HG03442 (cell line): ENCODE measurements around the gene GDI1.
A peak's percentile ranks its signal among the peaks of the same experiment; 100 is the strongest.
"Not testable (repeated sequence)": the region's sequence is repeated elsewhere in the genome, so short reads cannot be mapped to it uniquely, and the experiment has no call there.

Source experiments
- ATAC-seq: cut with Tn5 transposase; IDR thresholded peaks from one replicate; pipeline ENCODE4 v1.9.1; 2021; ENCODE audit warnings: mild to moderate bottlenecking, moderate library complexity; ENCODE audit not compliant: unreplicated experiment

GDI1 gene

DNA sequence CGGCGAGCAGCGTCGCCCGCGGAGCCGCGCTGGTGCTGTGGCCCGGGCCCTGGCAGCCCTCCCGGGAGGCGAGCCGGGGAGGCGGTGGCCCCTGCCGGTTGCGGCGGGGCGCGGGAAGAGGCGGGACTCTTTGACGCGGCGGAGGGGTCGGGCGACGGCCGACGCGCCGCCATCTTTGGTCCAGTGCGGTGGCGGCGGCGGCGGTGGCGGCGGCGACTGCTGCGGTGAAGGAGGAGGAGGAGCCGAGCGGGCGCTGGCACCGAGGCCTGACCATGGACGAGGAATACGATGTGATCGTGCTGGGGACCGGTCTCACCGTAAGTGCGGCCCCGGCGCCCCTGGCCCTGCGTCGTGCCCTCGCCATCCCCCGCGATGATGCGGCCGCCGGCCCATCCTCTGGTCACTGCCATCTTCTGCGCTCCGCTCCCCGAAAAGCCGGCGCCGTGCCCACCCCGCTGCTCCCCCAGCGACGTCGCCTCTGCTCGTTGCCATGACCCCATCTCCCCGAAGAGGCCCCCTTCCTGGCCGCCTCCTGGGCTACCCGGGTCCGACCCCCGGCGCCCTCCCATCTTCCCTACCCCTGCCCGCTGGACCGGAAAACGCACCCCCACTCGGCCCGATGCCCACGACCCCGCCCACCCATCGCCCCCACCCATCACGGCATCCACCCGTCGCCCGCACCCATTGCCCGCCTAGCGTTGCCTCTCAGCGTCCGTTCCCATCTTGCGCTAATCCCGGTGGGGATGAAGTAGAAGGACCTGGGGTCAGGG, at the start of gene GDI1:
Gene GDI1, plus strand, starts transcription at position 172 of the 770 bp plus-strand sequence. Its CDS starts 101 bp downstream, at position 273.
- peak; percentile 41 for ATAC-seq

DNA sequence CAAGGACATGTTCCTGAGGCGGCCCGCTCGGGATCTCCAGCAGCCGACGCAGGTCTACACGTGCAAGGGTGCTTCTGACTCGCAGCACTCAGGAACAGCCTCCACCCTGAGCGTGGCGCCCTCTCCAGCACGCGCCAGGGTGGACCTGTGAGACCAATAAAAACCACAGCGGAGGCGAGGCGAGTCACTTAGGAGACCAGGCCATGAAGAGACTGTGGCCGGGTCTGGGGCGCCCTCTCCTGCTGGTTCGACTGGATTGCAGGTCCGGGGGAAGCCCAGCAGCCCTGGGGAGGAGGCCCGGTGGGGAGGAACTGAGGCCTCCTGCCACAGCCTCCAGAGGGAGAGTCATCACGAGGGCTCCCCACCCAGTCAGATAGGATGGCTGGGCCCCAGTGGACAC, 48.9 kb upstream of the GDI1 start:
- ATAC-seq: peak; percentile 27

DNA sequence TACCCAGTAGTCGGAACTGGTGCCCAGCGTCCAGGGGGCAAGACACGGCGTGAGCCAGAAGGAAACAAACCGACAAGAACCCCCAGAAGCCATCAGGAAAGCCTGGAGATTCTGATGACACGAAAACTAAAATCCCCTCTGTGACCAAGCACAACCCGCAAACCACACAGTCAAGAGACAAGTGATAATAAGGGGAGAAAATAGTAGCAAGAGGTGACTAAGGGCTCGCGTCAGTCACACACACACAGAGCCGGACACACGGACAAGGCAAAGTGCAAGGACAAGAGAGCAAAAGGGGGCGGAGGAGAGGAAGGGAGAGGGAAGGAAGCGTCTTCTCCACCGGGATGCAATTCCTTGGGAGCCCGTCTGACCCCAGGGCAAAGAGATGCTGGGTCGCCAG, 48.3 kb upstream of the GDI1 start:
- not testable (repeated sequence) for ATAC-seq

DNA sequence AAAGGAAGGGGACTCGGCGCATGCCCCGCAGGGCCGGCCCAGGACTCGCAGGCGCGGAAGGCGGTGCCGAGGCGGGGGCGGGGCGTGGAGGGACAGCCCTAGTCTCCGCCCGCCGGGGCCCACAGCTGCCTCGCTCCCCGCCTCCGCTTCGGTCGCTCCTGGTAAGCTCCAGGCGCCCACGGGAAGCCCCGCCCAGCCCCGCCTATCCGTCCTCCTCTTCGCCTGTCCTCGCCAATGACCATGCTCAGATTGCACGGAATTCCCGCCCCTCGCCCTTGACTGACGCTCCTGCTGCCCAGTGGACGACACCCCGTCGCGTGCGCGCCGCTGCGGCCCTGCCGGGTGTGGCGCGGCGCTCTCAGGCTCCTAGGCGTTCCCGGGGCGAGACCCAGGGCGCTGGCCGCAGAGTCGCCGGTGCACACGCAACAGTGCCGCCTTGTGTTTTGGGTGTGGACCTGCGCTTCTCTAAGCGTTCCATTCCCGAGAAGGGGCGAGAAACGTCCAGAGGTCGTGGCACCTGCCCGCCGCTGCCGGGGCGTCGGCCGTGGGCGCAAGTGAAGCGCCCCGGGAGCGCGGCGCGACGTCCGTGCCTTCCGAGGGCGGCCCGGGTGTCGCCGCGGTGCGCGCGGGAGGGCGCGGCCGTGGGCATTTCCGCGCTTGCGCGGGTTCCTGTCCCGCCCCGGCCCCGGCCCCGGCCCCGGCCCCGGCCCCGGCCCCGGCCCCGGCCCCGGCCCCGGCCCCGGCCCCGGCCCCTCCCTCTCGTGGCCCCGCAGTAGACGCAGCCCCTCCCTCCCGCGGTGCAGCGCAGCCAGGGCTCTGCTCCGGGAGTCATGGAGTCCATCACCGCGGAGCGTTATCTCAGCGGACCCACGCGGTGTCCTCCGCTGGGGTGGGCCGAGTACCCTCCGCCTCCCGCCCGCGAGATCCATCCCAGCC, 46.9 kb upstream of the GDI1 start:
- ATAC-seq: peak; percentile 67

DNA sequence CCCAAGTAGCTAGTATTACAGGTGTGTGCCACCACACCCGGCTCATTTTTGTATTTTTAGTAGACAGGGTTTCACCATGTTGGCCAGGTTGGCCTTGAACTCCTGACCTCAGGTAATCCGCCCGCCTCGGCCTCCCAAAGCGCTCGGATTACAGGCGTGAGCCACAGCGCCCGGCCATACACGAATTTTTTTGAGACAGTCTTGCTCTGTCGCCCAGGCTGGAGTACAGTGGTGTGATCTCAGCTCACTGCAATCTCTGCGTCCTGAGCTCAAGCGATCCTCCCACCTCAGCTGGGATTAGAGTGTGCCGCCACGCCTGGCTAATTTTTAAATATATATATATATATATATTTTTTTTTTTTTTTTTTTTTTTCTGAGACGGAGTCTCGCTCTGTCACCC, 40.6 kb upstream of the GDI1 start:
- ATAC-seq: not testable (repeated sequence)

DNA sequence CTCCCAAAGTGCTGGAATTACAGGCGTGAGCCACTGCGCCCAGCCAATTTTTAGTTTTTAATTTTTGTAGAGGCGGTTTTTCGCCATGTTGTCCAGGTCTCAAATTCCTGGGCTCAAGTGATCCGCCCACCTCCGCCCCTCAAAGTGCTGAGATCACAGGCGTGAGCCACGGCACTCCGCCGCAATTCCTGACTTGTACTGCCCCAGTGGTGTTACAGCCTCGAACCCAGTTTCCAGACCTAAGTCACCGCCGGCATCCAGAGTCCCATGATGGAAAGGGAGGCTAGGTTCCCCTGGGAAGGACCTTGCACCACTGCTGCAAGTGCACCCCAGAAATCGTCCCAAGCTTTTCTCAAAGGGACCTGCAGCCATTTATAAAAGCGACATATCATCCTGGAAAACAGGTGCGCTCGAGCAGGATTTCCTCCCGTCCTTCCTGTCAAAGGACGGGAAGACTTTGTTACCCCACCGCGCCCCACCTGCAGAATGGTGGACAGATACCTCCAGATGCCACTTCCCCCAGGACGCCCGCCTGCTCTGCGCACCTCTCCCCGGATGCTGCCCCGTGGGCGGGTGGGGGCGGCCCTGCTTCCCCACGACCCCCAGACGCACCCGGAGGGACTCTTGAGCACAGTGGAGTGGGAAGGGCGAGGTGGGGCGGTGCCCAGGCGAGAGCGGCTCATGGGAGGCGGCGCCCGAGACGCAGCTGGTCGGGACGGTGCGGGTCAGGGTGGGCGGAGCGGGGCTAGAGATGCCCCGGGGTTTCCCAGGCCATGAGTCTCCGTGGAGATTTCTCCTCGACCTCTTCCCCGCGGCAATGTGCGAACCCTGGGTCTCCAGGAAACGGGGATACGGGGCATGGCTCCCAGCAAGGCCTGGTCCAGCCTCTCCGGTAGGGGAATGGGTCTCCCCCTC, 39.7 kb upstream of the GDI1 start:
- peak; percentile 33 for ATAC-seq

DNA sequence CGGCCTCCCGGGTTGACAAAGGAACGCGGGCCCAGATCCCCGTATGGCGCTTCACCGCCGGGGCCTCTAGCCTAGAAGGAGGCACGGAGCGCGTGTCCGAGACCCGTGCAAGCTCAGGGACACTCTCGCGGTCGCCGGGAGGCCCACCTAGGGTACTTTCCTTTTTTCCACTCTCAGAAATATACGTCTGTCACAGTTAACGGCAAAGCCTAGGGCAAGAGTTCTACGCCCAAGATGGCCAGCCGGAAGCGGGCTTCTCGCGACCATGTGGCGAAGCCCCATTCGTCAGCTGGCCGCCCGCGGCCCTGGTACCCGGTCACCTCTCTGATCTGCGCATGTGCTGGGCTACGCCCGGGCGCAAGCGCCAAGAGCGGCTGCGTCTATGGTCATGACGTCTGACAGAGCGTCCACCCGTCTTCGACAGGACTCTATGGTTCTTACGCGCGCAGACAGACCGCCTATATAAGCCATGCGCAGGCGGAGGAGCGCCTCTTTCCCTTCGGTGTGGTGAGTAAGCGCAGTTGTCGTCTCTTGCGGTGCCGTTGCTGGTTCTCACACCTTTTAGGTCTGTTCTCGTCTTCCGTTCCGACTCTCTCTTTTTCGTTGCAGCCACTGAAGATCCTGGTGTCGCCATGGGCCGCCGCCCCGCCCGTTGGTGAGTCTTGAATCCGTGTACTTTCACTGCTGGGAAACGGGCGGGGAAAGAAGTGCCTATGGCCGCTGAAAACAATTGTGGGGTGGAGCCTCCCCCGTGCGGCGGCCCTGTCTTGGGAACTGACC, 38.9 kb upstream of the GDI1 start, which contains the start of gene RPL10:
Gene RPL10, plus strand, starts transcription at position 490 of the 780 bp plus-strand sequence. Its CDS starts 143 bp downstream, at position 633.
- ATAC-seq: peak; percentile 75

DNA sequence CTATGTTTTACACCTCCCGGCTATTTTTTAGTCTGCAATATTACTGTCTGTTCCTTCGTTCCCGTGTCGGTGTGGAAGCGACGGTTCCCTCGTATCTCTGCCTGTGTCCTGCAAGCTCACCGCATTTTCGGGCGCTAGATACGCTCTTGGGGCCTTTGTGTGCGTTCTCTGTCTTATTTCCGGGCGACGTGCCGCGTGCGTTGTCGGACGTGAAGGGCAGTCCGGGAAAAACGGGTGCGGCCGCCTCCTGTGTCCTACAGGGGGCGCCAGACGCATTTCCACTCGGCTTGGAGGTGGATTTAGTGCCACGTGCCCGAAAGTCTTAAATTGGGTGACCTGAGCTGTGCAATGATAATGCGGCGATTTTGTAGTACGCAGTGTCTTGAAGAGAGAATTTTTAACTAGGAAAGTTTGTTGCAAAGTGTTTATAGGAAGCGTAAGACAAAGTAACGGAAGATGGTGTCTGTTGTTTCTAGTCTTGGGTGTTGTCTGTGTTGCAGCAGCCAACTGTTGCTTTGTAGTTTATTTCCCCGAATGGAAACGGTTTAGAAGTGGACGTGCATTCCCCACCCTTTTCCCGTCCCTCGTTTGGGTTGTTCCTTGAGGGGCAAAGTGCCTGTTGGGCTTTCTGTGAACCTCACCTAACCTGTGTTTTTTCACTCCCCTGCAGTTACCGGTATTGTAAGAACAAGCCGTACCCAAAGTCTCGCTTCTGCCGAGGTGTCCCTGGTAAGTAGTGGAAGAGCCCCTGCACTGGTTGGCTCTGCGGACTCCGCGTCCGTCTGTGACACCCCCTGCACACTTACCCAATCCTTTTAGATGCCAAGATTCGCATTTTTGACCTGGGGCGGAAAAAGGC, 38.1 kb upstream of the GDI1 start:
- peak; percentile 19 for ATAC-seq

DNA sequence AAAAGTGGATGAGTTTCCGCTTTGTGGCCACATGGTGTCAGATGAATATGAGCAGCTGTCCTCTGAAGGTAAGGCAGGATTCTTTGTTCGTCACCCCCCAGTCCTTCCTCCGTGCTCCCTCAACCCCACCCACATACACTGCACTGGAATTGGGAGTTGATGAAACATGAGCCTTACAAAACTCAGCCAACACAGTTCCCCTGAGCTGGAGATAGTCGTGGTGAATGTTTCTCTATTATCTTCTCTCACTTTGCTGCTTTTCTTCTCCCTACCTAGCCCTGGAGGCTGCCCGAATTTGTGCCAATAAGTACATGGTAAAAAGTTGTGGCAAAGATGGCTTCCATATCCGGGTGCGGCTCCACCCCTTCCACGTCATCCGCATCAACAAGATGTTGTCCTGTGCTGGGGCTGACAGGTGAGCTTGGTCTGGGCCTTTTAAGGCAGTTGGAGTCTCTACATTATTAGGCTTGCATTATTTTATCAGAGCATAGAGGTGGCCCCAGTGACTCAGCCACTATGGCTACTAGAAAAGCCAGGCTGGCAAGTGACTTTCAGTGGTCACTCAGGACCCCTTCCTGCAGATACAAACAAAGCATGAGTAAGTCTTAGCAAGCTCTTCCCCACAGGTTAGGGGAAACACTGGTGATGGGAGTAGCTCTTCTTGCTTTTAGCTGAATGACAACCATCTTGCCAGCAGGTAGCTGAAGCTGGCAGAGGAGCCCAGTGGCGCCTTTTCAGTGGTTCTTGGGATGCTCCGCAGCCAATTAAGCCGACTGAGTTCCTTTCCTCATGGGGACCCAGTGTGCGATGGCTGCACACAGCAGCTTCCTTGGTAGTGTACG, 37.2 kb upstream of the GDI1 start:
- no peak for ATAC-seq

DNA sequence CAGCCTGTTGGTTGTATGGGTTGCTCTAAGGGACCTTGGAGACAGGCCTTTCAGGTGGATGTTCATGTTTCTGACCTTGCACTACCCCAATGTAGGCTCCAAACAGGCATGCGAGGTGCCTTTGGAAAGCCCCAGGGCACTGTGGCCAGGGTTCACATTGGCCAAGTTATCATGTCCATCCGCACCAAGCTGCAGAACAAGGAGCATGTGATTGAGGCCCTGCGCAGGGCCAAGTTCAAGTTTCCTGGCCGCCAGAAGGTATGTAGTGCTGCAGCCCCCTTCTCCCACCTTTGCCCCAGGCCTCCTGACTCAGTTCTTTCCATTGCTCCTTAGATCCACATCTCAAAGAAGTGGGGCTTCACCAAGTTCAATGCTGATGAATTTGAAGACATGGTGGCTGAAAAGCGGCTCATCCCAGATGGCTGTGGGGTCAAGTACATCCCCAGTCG, 36.6 kb upstream of the GDI1 start:
- ATAC-seq: not testable (repeated sequence)

DNA sequence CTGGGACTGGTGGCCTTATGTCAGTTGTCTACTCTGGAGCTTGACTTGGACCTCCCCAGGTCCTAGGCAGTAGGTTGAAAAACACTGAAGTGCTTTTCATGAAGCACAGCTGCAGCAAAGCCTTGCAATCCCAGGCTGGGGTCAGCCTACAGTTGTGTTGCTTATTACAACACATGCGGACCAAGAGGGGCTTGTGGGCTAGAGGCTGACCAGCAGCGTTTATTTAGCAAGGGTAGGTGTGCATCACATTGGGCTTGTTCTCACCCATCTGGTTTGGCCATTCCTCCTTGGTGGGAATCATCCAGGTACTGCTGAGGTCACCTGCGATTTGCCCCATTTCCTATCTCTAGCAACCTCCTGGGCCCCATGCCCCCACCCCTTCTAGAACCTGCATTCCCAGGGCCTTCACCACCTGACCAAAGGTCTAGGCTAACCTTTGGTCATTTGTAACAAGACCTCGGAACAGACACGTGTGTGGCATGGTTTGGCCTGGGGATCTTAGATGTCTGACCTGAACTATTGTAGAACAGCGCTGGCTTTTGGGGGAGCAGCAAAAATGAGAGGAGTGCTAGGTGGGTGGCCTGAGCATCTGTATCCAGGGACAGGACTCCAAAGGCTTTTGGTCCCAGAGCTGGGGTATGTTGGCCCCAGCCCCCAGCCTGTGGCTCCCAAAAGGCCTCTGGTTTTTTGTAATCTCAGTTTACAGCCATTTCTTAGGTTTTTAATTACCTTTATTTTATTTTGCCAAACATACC, 35.7 kb upstream of the GDI1 start:
- ATAC-seq: no peak

DNA sequence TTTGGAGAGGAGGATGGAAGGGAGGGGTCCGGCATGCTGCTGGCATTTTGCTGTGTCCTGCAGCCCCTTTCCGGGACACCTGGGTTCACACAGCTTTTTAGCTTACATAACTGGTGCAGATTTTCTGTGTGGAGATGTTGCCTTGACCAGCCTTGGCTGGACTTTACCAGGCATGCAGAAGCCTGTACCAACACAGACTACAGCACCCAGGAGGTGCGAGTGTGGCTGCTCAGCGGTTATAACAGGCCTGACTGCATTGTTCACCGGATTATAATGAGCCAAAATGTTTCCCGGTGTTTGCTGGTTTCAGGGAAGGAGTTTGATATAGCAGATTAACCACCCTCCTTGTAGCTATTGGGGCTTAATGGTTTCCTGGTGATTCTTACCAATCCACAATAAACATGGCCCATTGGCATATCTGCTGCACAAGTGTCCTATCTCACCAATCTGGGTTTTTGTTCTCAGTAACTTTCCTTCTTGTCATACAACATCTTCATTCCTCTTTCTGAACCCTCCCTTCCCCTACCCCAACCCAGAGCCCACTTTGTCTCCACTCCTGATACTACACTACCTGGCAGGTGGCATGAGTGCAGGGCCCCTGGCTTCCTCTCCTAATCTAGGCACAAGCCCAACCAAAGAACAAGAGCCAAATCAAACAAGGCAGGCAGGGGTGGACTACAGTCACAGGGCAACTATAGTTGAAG, 34.9 kb upstream of the GDI1 start:
- ATAC-seq: no peak

DNA sequence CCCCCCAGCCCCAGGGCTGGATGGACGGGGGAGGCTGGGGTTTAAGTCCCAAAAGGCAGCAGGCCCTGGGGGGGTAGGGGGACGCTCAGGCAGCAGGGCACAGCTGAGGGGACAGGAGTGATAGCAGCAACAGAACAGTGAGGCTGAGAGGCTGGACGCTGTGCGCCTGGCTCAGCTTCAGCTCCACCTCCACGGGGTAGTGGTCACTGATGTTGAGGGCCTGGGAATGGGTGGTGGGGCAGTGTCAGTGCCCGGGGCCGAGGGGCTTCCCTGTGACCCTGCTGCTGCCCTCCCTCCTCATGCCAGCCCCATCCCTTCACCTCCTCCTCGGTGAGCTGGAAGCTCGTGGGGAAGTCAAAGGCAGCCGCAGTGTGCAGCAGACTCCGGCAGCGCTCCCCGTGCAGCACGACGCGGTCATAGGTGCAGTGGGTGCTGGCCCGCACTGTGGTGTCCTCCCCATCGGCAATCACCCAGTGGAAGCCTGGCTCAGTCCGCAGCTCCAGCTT, 34.3 kb upstream of the GDI1 start:
- no peak for ATAC-seq

DNA sequence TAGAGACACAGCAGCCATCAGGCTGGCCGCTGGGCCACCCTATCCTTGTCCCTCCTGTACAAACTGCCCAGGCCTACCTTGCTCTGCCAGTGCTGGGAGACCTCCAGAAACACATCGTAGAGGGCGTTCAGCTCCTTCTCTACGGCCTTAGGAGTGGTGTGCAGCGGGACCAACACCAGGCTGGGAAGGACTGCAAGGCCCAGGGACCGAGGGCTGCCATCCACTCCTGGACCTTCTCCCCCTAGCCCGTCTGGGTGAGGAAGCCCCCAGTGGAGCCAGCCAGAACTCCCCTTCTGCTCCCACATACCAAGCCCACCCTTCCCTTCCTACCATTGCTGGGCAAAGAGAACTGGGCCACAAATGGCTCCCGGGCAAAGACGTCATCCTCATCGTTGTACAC, 33.8 kb upstream of the GDI1 start:
- no peak for ATAC-seq

DNA sequence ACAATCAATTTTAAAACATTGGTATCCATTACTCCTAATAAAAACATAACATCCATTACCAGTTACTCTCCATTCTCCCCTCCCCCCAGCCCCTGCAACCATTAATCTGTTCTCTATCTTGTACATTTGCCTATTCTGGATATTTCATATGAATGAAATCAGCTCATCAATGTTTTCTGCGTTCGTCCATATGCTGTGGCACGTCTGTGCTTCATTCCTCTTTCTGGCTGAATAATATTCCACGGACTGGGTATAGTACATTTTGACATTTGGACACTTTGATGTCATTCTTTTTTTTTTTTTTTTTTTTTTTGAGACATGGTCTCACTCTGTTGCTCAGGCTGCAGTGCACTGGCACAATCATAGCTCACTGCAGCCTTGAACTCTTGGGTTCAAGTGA, 33.1 kb upstream of the GDI1 start:
- no peak for ATAC-seq

DNA sequence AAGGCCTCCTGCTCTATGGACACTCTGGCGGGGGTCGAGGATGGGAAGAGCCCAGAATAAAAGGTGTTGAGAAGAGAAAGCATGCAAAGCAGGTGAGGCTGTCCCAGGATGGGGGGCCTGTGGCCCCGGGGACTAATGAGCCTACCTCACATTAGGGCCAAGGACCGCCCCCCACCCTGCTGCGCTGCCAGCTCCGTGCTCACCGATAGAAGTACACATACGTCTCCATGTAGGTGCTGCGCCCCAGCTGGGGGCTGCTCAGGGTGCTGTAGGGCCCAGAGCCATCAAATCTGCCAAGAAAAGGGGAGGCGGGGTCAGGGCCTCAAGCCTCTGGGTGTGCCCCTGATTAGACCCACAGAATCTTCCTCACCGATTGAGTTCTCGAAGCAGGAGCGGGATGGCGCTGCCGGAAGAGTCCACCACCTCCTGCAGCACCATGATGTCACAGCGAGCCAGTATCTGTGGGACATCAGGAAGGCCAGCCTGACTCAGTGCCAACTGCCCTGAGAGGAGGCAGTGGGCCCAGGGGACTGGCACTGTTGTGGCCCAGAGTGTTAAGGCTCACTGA, 32.2 kb upstream of the GDI1 start:
- ATAC-seq: no peak
